Activated naive CD8-positive, alpha-beta T cell treated with anti-CD3 and anti-CD28 coated beads, Interleukin-2, amount 50 U/mL, for 24 hours (primary cell): ENCODE results near the gene SLC16A12.

Source experiments
- ATAC-seq: fragments of 150-1000 bp; cut with Tn5 transposase; one replicate; pipeline ENCODE4 v1.10.0; 2021
- DNase-seq: peaks from one replicate; pipeline ENCODE4 v3.0.0; 2021
- H3K27ac Mint-ChIP-seq: one replicate; pipeline ENCODE4 v1.8.0; 2021; ENCODE audit warnings: mild to moderate bottlenecking, mixed read lengths
- H3K27me3 Mint-ChIP-seq: one replicate; pipeline ENCODE4 v1.8.0; 2021; ENCODE audit warnings: mixed read lengths
- H3K36me3 Mint-ChIP-seq: one replicate; pipeline ENCODE4 v1.8.0; 2021; ENCODE audit warnings: low read depth, mixed read lengths
- H3K4me1 Mint-ChIP-seq: one replicate; pipeline ENCODE4 v1.8.0; 2021; ENCODE audit warnings: mixed read lengths
- H3K4me3 Mint-ChIP-seq: one replicate; pipeline ENCODE4 v1.8.0; 2021; ENCODE audit warnings: mild to moderate bottlenecking, moderate library complexity, mixed read lengths
- H3K9me3 Mint-ChIP-seq: one replicate; pipeline ENCODE4 v1.8.0; 2021; ENCODE audit warnings: mixed read lengths

The SLC16A12 gene

GRCh38 chr10:89478085-89478738, 57.2 kb downstream of the SLC16A12 start:
- H3K9me3 Mint-ChIP-seq: no peaks in the 10 kb centered on the region
- DNase-seq: no peak
- no peak for ATAC-seq
- no peak overlapping the region for H3K27ac Mint-ChIP-seq
- H3K27me3 Mint-ChIP-seq: peaks cover 7% of the 10 kb centered on the region
- no peak overlapping the region for H3K4me3 Mint-ChIP-seq
- H3K36me3 Mint-ChIP-seq: no peaks in the 10 kb centered on the region
- peaks cover 2% of the 10 kb centered on the region for H3K4me1 Mint-ChIP-seq

GRCh38 chr10:89476150-89476549, 59.2 kb downstream of the SLC16A12 start:
- Mint-ChIP-seq H3K36me3 (no peaks in the 10 kb centered on the region), H3K27me3 (peaks cover 2% of the 10 kb centered on the region), H3K9me3 (no peaks in the 10 kb centered on the region), H3K4me1 (peaks cover 2% of the 10 kb centered on the region), H3K27ac (no peak overlapping the region), H3K4me3 (no peak overlapping the region)
- DNase-seq: no peak
- no peak for ATAC-seq

DNA sequence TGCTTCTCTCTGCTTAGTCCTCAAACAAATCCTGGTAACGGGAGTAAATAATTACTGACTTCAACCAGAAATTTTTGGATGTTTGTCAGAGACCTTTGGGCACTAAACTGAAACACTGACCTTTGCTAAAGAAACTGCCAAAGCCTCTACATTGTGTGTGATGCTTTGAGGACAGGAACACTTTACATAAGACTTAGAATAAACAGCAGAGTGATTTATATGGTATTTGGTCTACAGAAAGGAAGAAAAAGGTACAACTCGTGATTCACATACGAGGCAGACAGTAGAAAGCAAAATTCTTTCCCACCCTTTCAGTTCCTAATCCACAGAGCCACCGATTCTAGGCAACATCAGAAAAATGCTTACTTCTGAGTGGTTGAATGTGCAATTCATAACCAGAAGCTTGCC, 59.8 kb downstream of the SLC16A12 start:
- peaks cover 2% of the 10 kb centered on the region for H3K4me1 Mint-ChIP-seq
- H3K27ac Mint-ChIP-seq: no peak overlapping the region
- peaks cover 4% of the 10 kb centered on the region for H3K27me3 Mint-ChIP-seq
- DNase-seq: no peak
- H3K4me3 Mint-ChIP-seq: no peak overlapping the region
- H3K36me3 Mint-ChIP-seq: no peaks in the 10 kb centered on the region
- no peaks in the 10 kb centered on the region for H3K9me3 Mint-ChIP-seq
- no peak for ATAC-seq

GRCh38 chr10:89475125-89475524, 60.3 kb downstream of the SLC16A12 start:
- H3K9me3 Mint-ChIP-seq: no peaks in the 10 kb centered on the region
- peaks cover 2% of the 10 kb centered on the region for H3K4me1 Mint-ChIP-seq
- ATAC-seq (no peak), DNase-seq (no peak)
- no peak overlapping the region for H3K27ac Mint-ChIP-seq
- H3K36me3 Mint-ChIP-seq: no peaks in the 10 kb centered on the region
- peaks cover 4% of the 10 kb centered on the region for H3K27me3 Mint-ChIP-seq
- no peak overlapping the region for H3K4me3 Mint-ChIP-seq

DNA sequence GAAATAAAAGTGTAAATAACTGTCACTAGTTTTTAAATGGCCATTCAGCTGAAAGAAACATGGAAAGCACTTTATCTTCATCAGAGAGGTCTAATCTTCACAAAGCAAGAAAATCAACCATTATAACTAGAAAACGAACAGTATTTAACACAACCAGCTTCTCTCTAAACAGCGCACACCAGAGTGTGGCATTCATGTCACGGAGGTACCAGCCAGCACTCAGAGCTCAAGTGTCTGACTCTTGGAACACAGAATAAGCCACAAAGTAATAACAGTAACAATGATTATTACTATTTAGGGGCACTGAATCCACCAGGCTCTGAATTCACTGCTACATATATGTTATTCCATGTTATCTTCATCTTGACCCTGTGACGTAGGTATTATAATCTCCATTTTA, 60.9 kb downstream of the SLC16A12 start:
- no peaks in the 10 kb centered on the region for H3K9me3 Mint-ChIP-seq
- no peak for DNase-seq
- no peaks in the 10 kb centered on the region for H3K36me3 Mint-ChIP-seq
- no peak for ATAC-seq
- no peak overlapping the region for H3K27ac Mint-ChIP-seq
- H3K4me3 Mint-ChIP-seq: no peak overlapping the region
- peaks cover 5% of the 10 kb centered on the region for H3K27me3 Mint-ChIP-seq
- H3K4me1 Mint-ChIP-seq: peaks cover 4% of the 10 kb centered on the region

DNA sequence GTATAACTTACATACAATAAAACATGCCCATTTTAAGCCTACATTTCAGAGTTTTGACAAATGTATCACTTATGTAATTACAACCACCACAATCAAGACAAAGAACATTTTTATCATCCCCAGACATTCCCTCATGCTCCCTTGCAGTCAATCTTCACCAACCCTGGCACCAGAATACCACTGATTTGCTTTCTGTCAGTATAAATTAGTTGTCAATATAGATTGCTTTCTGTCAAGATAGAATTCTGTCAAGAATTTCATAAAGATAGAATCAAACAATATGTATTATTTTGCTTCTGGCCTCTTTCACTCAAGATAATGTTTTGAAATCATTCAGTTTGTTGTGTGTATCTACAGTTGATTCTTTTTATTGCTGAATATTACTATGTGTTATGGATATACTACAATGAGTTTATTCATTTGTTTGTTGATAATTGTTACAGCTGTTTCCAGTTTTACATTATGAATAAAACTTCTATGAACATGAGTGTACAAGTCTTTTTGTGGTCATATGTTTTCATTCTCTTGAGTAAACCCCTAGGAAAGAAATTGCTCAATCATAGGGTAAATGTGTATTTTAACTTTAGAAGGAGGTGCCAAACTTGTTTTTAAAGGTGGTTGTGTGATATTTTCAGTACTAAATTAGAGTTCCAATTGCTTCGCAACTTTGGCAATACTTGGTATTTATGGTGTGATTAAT, 64.1 kb downstream of the SLC16A12 start:
- Mint-ChIP-seq H3K27me3 (peaks cover 4% of the 10 kb centered on the region), H3K9me3 (no peaks in the 10 kb centered on the region), H3K27ac (no peak overlapping the region), H3K4me3 (no peak overlapping the region), H3K4me1 (peaks cover 3% of the 10 kb centered on the region), H3K36me3 (no peaks in the 10 kb centered on the region)
- DNase-seq: no peak
- ATAC-seq: no peak

- DNase-seq (no peak), ATAC-seq (no peak)
- Mint-ChIP-seq H3K4me1 (peaks cover 3% of the 10 kb centered on the region), H3K36me3 (no peaks in the 10 kb centered on the region), H3K27ac (no peak overlapping the region), H3K9me3 (no peaks in the 10 kb centered on the region), H3K4me3 (no peak overlapping the region), H3K27me3 (peaks cover 4% of the 10 kb centered on the region)
Observed at GRCh38 chr10:89470628-89471027, 64.8 kb downstream of the SLC16A12 start.

- Mint-ChIP-seq H3K27me3 (peaks cover 4% of the 10 kb centered on the region), H3K27ac (no peak overlapping the region), H3K9me3 (no peaks in the 10 kb centered on the region), H3K4me1 (peaks cover 3% of the 10 kb centered on the region), H3K4me3 (no peak overlapping the region), H3K36me3 (no peaks in the 10 kb centered on the region)
- no peak for DNase-seq
- no peak for ATAC-seq
Observed at GRCh38 chr10:89469517-89469916, 65.9 kb downstream of the SLC16A12 start.

DNA sequence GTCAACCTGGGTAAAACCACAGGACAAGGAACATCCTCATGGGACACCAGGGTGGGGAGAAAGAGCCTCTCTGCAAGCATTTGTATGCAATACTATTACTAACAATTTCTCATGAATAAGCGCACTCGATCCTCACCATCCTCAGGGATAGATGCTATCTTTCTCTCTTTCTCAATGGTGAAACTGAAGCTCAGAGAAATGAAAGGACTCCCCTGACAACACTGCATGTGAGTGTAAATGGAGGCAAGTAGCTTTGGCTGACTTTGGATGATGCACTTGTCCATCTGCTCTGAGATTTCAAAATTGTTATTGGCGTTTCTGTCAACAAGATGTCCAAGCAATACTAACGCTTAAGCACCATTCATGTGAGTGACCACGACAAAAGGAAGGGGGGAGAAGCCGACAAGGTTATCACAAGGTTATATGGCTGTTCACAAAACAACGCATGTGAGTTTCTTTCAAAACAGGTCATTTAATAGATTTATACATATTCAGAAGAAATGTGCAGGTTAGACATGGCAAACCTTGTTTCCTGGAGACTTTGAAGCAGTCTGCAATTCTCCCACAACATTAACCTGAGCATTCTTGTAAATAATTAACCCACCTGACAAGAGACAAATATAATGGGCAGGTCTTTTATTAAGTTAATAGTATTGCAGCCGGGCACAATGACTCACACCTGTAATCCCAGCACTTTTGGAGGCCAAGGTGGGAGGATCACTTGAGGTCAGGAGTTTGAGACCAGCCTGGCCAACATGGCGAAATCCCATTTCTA, 67.0 kb downstream of the SLC16A12 start:
- ATAC-seq (no peak), DNase-seq (no peak)
- H3K27me3 Mint-ChIP-seq: peaks cover 4% of the 10 kb centered on the region
- H3K4me1 Mint-ChIP-seq: peaks cover 3% of the 10 kb centered on the region
- H3K9me3 Mint-ChIP-seq: no peaks in the 10 kb centered on the region
- H3K4me3 Mint-ChIP-seq: no peak overlapping the region
- no peak overlapping the region for H3K27ac Mint-ChIP-seq
- H3K36me3 Mint-ChIP-seq: no peaks in the 10 kb centered on the region

DNA sequence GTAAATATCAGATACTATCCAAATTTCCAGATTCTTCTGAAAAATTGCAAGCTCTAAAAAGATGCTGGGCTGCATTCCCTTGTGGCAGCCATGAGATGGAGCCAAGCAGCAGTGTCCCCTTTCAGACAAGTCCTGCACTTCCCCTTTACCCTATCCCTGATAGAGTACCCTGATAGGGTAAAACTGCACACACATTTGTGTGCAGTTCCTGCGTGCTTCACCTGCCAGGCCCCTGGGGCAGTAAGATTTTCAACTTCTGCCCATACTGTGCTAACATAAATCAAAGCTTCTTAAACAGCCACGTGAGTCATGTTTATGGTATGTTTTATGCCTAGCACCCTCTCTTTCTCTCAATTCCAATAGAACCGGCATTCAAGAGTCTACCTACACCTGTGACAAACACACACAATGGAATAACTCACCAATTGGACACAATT, 68.8 kb downstream of the SLC16A12 start:
- DNase-seq (no peak), ATAC-seq (no peak)
- Mint-ChIP-seq H3K4me3 (no peak overlapping the region), H3K27me3 (peaks cover 4% of the 10 kb centered on the region), H3K36me3 (no peaks in the 10 kb centered on the region), H3K9me3 (no peaks in the 10 kb centered on the region), H3K4me1 (peaks cover 3% of the 10 kb centered on the region), H3K27ac (no peak overlapping the region)

DNA sequence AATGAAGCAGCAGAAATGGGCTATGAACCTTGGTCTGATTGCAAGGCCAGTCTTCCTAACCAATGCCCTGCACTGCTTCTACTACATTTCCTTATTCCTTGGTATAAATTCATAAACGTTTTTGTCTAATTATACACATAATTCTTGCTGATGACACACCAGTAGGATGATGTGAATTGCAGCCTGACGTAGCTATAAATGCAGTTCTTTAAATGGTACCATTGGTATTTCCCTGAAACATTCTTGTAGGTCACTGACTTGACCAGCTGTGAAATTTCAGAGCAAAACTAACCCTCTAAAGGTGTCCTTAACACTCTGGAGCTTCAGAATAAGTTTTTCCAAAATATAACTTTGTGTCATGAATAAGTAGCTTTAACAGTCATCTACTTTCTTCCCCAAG, 70.2 kb downstream of the SLC16A12 start:
- ATAC-seq (no peak), DNase-seq (no peak)

DNA sequence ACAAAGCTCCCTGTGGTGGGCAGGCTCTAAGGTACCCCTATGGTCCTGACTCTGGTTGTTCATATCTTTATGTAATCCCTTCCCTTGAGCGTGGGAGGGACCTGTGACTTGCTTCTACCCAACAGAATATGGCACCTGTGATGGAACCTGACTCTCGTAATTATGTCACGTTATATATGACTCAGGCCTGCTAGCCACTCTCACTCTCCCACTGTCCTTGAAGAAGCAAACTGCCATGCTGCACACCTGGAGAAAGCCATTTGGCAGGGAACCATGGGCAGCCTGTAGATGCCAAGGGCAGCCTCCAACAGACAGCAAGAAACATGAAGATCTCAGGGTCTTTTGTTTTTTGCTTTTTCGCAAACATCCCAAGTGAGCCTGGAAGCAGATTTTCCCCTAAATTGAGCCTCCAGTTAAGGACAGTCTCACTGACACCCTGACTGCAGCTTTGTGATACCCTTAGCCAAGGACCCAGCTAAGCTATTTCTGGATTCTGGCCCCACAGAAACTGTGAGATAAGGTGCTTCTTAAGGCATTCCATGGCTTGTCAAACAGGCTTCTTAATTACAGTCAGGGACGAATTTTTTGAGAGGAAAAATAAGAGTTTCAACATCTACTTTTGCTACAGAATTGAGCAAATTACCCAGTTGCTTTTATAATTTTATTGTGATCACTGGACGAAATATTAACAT, 71.4 kb downstream of the SLC16A12 start:
- Mint-ChIP-seq H3K4me1 (no peaks in the 10 kb centered on the region), H3K27ac (no peak overlapping the region), H3K9me3 (no peaks in the 10 kb centered on the region), H3K4me3 (no peak overlapping the region), H3K27me3 (peaks cover 3% of the 10 kb centered on the region), H3K36me3 (no peaks in the 10 kb centered on the region)
- no peak for ATAC-seq
- DNase-seq: no peak

More for the DNA sequence above, 70.2 kb downstream of the SLC16A12 start:
- no peaks in the 10 kb centered on the region for H3K9me3 Mint-ChIP-seq
- peaks cover 3% of the 10 kb centered on the region for H3K4me1 Mint-ChIP-seq
- H3K4me3 Mint-ChIP-seq: no peak overlapping the region
- H3K27me3 Mint-ChIP-seq: peaks cover 2% of the 10 kb centered on the region
- H3K27ac Mint-ChIP-seq: no peak overlapping the region
- no peaks in the 10 kb centered on the region for H3K36me3 Mint-ChIP-seq

DNA sequence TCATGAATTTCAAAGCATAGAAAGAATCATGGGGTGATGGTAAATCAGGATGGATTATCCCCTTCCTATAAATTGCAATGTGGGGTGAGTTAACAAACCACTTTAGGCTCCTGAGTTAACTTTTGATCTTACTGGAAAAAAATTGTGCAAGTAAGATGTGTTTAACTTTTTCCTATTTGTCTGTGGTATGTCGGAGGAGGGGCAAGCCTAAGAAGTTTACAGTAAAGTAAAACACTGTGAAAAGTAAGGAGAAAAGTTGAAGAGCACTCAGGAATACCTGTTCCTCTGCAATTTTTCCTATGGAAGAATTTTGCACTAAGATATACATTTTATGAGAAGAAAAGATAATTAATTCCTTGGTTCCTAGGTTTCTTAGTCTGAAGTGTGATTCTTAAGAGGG, 76.6 kb downstream of the SLC16A12 start:
- H3K4me1 Mint-ChIP-seq: no peaks in the 10 kb centered on the region
- no peaks in the 10 kb centered on the region for H3K36me3 Mint-ChIP-seq
- DNase-seq: no peak
- no peaks in the 10 kb centered on the region for H3K9me3 Mint-ChIP-seq
- no peak overlapping the region for H3K4me3 Mint-ChIP-seq
- H3K27me3 Mint-ChIP-seq: peaks cover 7% of the 10 kb centered on the region
- no peak for ATAC-seq
- no peak overlapping the region for H3K27ac Mint-ChIP-seq

DNA sequence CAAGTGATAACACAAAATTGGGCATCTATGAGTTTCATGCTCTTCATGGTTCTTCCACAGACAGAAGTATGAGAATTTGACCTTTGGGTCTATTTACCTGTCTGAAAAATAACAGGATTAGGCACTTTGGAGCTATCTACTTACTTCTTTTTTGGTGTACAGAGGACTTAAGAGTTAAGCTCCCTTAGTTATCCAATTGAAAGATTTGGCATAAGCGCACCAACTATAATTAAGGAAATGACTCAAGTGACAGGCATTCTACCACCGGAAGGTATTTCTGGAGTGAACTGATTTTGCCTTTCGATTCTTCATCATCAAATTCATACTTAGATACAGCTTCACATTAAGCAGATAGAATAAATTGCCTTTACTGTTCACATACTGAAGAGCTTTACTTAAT, 77.1 kb downstream of the SLC16A12 start:
- Mint-ChIP-seq H3K4me3 (no peak overlapping the region), H3K4me1 (no peaks in the 10 kb centered on the region)

More for the DNA sequence above, 77.1 kb downstream of the SLC16A12 start:
- Mint-ChIP-seq H3K9me3 (no peaks in the 10 kb centered on the region), H3K27me3 (peaks cover 7% of the 10 kb centered on the region), H3K36me3 (no peaks in the 10 kb centered on the region), H3K27ac (no peak overlapping the region)
- no peak for ATAC-seq
- no peak for DNase-seq
